ENCODE measurements around the gene PRLH.

DNA sequence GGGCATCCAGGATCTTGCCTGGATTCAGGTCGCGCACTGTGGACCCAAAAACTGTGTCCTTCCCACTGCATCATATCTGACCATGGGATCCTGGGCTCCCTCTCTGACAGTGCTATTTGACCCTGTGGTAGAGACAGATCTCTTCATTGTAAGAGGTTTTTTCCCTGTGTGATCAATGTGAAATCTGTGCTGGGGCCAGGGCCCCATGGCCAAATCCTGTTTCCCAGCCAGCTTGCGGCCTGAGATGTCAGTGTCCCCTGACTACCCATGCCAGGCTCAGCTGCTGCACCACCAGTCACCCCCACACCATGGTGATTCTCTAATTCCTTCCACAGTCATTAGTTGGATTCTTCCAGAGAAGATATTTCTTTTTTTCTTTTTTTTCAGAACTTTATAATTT lies 3.5 kb downstream of the PRLH start:
- TF ChIP-seq CTCF (IDR thresholded peaks at IDR 0.05) (no peak), POLR2A (IDR thresholded peaks at IDR 0.05) (no peak), POLR2AphosphoS5 (IDR thresholded peaks at IDR 0.05) (no peak)

Data from gastroesophageal sphincter (tissue), 3 donors.